Activated gamma-delta T cell (primary cell): ENCODE results near the gene NFIB.

Source experiments
- DNase-seq: peaks from one replicate; lab custom pipeline; 2025; lab: John Stamatoyannopoulos, UW

The NFIB gene

DNA sequence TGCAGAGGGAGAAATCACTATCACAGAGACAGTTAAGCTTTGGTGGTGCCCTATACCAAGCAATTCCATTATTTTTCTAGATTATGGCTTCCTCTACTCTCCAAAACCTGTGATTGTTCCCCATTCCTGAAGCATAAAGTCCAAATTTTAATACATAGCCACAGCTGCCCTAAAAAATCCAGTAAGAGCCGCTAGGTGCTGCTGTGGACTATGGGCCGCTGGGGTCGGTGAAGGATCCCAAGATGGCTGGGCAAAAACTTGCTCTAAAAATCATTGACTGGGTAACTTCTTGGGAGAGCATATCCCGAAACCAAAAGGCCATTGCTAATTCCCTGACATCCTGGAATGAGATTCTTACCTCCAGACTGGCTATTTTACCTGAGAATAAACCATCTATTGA, 245.3 kb downstream of the NFIB start:
- DNase-seq = no peak

DNA sequence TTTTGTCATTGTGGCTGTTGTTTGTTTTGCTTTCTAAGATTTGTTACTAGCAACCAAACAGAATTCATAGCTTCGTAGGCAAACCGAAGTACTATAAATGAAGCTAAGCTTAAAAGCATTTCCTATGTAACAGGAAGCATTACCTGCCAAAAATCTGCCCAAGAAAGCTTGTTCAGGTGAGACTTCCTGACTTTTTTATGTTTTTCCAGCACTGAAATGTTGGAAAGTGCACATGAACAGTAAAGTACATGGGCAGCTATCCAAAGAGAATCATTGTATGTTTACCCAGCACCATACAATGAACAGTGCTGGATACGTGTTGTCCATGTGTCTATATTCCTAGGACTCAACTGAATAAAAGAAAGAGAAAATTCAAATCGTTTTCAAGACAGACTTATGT, 247.1 kb downstream of the NFIB start:
- DNase-seq = no peak

GRCh38 chr9:14066032-14066431, 247.9 kb downstream of the NFIB start:
- DNase-seq = no peak

DNA sequence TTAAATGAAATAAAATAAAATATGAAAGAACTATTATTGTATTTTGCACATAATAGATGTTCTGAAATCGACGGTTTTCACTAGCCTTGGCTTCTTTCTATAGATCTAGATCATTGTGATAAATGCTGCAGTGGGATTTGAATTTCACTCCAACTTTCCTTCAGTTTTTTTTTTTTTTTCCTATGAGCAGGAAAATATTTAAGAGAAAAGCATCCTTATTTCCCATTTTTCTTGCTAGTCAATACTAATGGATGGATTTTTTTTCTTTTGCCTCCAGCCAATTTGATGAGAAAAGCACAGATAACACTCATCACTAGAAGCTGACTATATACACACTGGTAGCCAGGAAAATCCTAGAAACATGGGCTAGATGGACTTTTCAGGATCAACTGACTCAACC, 249.0 kb downstream of the NFIB start:
- no peak for DNase-seq

DNA sequence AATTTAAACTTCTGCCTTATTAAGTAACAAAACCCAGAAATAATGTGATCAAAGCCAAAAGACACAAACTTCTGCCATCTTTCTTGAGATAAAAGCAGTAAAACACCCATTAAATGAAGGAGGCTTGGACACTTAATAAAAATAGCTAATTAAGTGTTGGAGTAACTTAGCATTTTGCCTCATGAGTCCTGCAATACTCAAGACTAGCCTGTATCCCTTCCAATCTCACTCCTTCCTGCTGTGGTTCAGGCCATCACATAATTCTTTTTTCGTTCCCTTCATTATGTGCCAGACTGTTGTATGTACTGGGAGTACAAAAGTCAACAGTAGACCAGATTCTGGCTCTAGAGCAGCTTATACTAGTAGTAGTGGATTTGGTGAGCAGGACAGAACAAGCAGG, 250.2 kb downstream of the NFIB start:
- no peak for DNase-seq

DNA sequence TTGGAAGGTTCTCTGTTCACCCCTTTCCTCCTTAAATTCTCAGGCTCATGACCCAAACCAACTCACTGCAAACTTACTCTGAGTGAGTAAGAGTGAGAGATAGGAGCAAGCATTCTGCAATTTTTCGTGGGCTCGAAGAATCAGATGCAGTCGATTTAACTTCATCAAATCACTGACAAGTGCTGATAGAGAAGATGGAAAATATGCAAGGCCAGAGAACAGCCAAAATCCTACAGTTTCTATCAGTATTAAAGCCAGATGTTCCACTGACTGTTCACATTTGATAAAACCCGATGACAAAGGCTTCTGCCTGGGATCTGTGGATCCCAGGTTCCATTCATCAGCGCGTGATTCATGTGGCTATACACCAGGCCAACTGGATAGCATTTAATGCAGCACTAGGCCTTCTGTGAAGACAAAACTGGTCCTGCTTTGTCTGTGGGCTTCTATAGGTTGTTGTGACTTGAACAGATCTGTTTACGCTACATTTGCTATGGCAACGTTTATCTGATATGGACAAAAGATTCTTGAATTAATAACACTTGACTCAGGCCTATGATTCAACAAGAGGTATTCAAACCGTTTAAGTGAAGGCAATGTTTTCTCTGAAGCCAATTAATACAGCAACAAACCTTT, 251.2 kb downstream of the NFIB start:
- no peak for DNase-seq

DNA sequence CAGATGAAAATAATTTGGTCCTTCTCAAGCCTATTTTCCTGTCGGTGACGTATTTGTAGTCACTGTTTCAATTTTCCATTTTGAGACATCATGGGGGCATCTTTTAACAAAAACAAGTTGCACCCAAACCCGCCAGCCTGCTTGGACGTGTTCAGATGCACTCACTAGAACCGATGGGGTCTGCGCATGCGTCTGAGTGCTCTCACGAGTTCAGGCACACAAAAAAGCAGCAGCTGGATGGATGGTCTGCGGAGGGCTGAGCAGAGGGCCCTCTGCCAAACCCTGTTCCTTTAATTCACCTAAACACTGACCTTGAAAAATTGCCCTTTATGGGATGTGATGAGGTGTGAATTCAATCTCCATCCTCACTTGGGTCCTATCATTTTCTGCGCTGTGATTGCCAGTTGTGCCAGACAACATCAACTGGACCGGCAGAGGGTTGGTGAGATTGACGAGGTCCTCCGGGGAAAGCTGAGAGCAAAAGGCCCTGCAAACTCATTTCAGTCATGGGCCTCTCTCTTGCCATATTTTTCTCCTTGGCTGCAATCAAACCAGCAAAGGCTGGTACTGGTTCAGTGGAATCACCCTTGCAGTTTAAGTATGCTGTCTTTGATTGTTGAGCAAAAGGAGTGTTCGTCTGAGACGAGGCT, 251.9 kb downstream of the NFIB start:
- no peak for DNase-seq

DNA sequence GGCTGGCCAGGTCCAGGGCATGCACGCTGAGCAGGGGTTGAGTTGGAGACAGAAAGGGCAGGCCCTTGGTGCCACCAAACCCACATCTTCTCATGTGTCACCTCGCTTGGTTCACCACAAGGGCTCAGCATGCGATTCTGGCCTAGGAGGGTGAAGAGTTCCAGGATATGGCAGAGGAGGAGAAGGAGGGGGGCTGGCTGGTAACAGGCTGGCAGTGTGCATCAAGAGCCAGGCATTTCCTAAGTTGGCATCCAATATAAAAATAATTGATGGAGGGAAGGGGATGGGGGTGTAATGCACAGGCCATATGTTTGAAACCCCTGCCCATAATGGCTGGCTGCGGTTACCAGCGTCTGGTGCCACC, 255.6 kb downstream of the NFIB start:
- no peak for DNase-seq

DNA sequence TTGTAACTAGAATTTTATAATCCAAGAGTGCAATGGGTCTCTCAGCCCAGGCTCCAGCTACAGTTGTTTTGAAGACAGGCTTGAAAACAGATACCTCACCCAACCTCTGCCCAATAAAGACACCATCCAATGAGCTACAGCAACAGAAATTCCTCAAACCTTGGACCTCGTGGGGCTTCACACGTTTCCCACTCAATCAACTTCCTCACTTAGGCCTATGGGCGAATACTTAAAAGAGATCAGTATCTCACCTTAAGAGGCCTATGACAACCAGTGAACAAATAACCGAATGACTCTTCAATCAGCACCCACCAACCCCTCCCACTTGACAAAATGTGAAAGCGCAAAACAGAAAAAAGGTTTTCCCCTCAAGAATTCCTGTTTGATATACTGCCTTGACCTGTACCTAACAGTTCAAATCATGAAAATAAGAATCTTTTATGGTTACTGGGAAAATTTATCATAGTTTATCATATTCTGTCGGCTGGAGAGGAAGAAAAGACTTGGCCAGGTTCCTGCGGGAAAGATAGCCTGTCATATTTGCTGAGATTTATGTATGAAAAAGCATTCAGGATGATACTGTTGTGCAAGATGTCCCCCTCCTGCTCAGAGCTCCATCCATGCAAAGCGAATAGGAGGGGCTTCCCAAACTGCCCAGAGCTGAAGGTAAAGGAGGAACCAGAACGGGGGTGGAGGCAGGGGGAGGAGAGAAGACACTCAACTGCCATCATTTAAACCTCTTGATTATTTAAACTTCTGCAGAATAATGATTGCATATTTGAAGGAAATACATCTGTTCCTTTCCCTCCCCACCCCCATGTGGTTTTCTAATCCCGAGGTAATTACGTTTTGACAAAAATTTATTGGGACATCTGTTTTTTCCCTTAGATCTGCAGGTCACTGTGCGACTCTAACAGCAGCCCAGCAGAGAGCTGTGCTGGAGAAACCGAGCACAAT, 256.3 kb downstream of the NFIB start:
- DNase-seq = no peak

- DNase-seq = no peak
These were observed 257.6 kb downstream of the NFIB start for GRCh38 chr9:14056316-14056861.

DNA sequence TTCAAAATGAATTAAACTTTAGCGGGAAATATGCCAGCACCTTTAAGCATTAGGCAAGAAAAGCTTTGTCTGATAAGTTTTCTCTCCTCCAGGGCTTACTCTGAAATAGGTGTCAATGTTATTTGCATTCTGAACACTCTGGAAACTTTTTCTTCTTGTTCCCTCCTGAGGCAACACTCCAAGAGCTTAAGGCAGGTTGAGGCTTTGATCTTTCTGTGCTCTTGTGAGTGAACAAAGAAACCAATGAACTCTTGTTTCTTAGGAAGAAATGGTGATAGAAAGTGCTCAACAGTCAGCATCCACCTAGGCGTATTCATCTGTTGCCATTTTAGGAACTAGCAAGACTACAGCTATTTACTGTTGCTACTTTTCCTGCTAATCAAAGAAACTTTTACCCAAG, 259.8 kb downstream of the NFIB start:
- DNase-seq = no peak

DNA sequence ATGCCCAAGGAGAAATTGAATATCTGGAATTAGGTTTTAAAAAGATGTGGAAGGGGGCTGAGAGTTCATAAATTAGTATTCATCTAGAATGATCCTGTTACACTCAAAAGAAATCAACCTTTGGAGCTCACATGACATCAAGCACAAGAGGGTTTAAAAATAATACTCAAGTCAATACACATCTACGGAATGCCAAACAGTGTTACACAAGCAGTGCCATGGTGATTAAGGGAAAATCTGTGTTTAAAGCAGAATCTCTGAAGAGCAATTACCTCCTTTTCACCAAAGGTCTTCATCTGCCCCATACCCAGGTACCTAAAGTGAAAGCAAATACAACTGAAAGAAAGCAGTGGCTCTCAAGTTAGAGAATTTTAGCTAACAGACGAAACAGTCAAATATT, 261.6 kb downstream of the NFIB start:
- DNase-seq = no peak

GRCh38 chr9:14051419-14051818, 262.5 kb downstream of the NFIB start:
- DNase-seq = no peak

- DNase-seq = no peak
These were observed 270.5 kb downstream of the NFIB start for GRCh38 chr9:14043483-14043882.

DNA sequence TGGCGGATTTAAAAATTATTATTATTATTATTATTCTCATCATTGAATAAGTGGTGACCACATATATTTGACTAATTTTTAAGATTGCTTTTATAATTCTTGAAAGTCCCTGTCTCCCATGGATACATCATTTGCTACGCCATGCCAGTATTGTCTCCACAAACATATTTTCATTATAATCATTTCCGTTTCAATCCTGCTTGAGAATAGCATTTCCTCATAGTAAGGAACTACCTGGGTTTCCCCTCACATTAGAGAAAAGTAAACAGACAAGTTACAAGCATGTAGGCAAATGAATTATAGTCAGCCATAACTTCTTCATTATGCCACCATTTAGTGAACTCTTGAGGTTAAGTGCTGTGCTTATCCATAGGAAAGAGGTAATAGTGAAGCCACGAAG, 276.6 kb downstream of the NFIB start:
- DNase-seq = no peak

- no peak for DNase-seq
These were observed 280.9 kb downstream of the NFIB start for GRCh38 chr9:14033067-14033466.
